Panc1 (cell line): ENCODE measurements around the gene RAI1. TPM values are rescaled to one million over a fixed set of nuclear protein-coding genes. Genes with fewer than 3 reads are reported as not detected.

Source experiments
- ATAC-seq: fragments of 200-7000 bp; cut with Tn5 transposase; 2 replicates; pipeline ENCODE4 v1.9.1; 2020; ENCODE audit warnings: mild to moderate bottlenecking, moderate library complexity
- BruUV-seq: library from RNA; stranded (reverse); fragments of 400-500 nt; replicated peaks from 2 replicates; lab custom pipeline; 2021; lab: Mats Ljungman, UMichigan
- CTCF ChIA-PET: fragments of 300-600 bp; sonication (Branson Sonifier 250); formaldehyde crosslinking; loops from one replicate; lab custom pipeline; 2022; ENCODE audit warnings: antibody characterized with exemption; lab: Charles Lee
- POLR2A ChIA-PET: fragments of 300-600 bp; sonication (Branson Sonifier 250); formaldehyde crosslinking; loops from one replicate; lab custom pipeline; 2022; ENCODE audit warnings: antibody characterized with exemption; lab: Charles Lee
- DNase-seq: peaks from one replicate; pipeline ENCODE4 v3.0.0-alpha.2; 2010; ENCODE audit warnings: low read depth, low spot score
- H3K27ac ChIP-seq: 2 replicates; pipeline ENCODE4 v1.5.1; 2011; ENCODE audit warnings: mild to moderate bottlenecking, low read length, inconsistent platforms
- H3K27me3 ChIP-seq: fragments of 200-500 bp; sonication (Bioruptor generic); 2 replicates; pipeline ENCODE4 v1.6.0; 2014; ENCODE audit warnings: low read length, inconsistent platforms; ENCODE audit not compliant: control insufficient read depth, insufficient read depth
- H3K36me3 ChIP-seq: fragments of 200-500 bp; sonication (Bioruptor generic); 2 replicates; pipeline ENCODE4 v1.5.1; 2014; ENCODE audit warnings: inconsistent platforms, mild to moderate bottlenecking, low read length, moderate library complexity; ENCODE audit not compliant: control insufficient read depth, insufficient read depth
- H3K4me1 ChIP-seq: 2 replicates; pipeline ENCODE4 v1.5.1; 2011; ENCODE audit warnings: inconsistent platforms, mild to moderate bottlenecking, low read length, moderate library complexity; ENCODE audit not compliant: control insufficient read depth, insufficient read depth
- H3K4me3 ChIP-seq, 2 experiments: 2 replicates each; pipeline ENCODE4 v1.5.1; 2011 to 2012; ENCODE audit warnings: low read depth in 2 of 2, low read length in 2 of 2, mild to moderate bottlenecking in 2 of 2, inconsistent platforms in 1 of 2, moderate library complexity in 1 of 2
- H3K9me3 ChIP-seq: fragments of 200-500 bp; sonication (Bioruptor generic); 2 replicates; pipeline ENCODE4 v1.5.1; 2014; ENCODE audit warnings: low read depth, mild to moderate bottlenecking, inconsistent platforms, low read length, moderate library complexity; ENCODE audit not compliant: control insufficient read depth, insufficient read depth
- CTCF ChIP-seq: fragments of 450-650 bp; IDR thresholded peaks from 2 replicates; pipeline ENCODE4 v1.5.1; 2017; ENCODE audit warnings: mild to moderate bottlenecking
- POLR2AphosphoS5 ChIP-seq: IDR thresholded peaks from 2 replicates; pipeline ENCODE4 v1.6.1; 2012; ENCODE audit warnings: mild to moderate bottlenecking, low read depth, low read length, moderate library complexity
- REST ChIP-seq, 2 experiments: IDR thresholded peaks; 2 replicates each; pipeline ENCODE4 v1.6.1; 2011 to 2012; ENCODE audit warnings: low read depth in 2 of 2, control low read depth in 1 of 2, low read length in 1 of 2, mild to moderate bottlenecking in 1 of 2, moderate library complexity in 1 of 2; ENCODE audit not compliant: insufficient read depth in 1 of 2
- SIN3A ChIP-seq: IDR thresholded peaks from 2 replicates; pipeline ENCODE4 v1.6.1; 2012; ENCODE audit warnings: low read depth, mild to moderate bottlenecking, low read length, moderate library complexity, borderline replicate concordance; ENCODE audit not compliant: insufficient read depth
- TCF7L2 ChIP-seq: IDR thresholded peaks from 2 replicates; pipeline ENCODE4 v1.6.1; 2011; ENCODE audit warnings: mild to moderate bottlenecking, low read depth, low read length, inconsistent platforms
- in situ Hi-C: cut with HindIII; loops from 2 replicates; pipeline ENCODE4 v1.10.0; 2016; ENCODE audit warnings: low sequenced_read_pairs, low pct_unique_long_range_greater_than_20kb
- intact Hi-C: fragments of 100-400 bp; cut with micrococcal nuclease; formaldehyde crosslinking; loops from one replicate; pipeline ENCODE4 v1.10.0; 2022; ENCODE audit not compliant: unreplicated experiment
- total RNA-seq: library from RNA; stranded (reverse); gene quantifications from one replicate; pipeline ENCODE4 v1.2.1, GENCODE V29; 2021; ENCODE audit not compliant: unreplicated experiment

Gene RAI1
- total RNA-seq, 1 experiment from 2014 or later, result 51.0 TPM

GRCh38 chr17:17789828-17790636 lies 108.8 kb downstream of the RAI1 start:
- Histone ChIP-seq H3K36me3 (no peaks in the 10 kb centered on the region), H3K4me3 (no peak overlapping the region), H3K27ac (no peak overlapping the region; the same call in none of the 2 replicates), H3K9me3 (no peaks in the 10 kb centered on the region), H3K4me1 (peaks cover 43% of the 10 kb centered on the region), H3K27me3 (no peaks in the 10 kb centered on the region)
- POLR2A ChIA-PET, result no interaction called here
- BruUV-seq, result no TSS peak
- in situ Hi-C loops, result no loop called here
- ATAC-seq (no peak), DNase-seq (no peak)
- intact Hi-C loops, result loop anchor here (10.0 kb wide), 1 partner anchor 105 kb away; the partner anchor contains the start of gene RAI1
- TF ChIP-seq POLR2AphosphoS5 (no peak), REST (IDR thresholded peaks at IDR 0.05; ENCODE audit: insufficient read depth in 1 of 2, low read depth in 2 of 2, low read length in 1 of 2) (no peak), SIN3A (no peak), CTCF (no peak), TCF7L2 (no peak)
- CTCF ChIA-PET, result no interaction called here

GRCh38 chr17:17790637-17791464 lies 109.6 kb downstream of the RAI1 start:
- ATAC-seq (no peak), DNase-seq (no peak)
- Histone ChIP-seq H3K36me3 (no peaks in the 10 kb centered on the region), H3K4me1 (peaks cover 35% of the 10 kb centered on the region), H3K27ac (no peak overlapping the region; the same call in 1 of the 2 replicates), H3K9me3 (no peaks in the 10 kb centered on the region), H3K27me3 (no peaks in the 10 kb centered on the region), H3K4me3 (no peak overlapping the region)
- in situ Hi-C loops, result no loop called here
- TF ChIP-seq POLR2AphosphoS5 (no peak), REST (IDR thresholded peaks at IDR 0.05; ENCODE audit: insufficient read depth in 1 of 2, low read depth in 2 of 2, low read length in 1 of 2) (no peak), TCF7L2 (no peak), CTCF (no peak), SIN3A (no peak)
- CTCF ChIA-PET, result no interaction called here
- POLR2A ChIA-PET, result no interaction called here
- BruUV-seq, result no TSS peak
- intact Hi-C loops, result no loop called here
